Measurements from ENCODE around the gene SUMF1.

- no peak for TF ChIP-seq POLR2A (IDR thresholded peaks at IDR 0.05)
- TF ChIP-seq CTCF (IDR thresholded peaks at IDR 0.05): no peak
Observed at GRCh38 chr3:4332991-4333390, 134.1 kb downstream of the SUMF1 start.

Data from uterus (tissue), 2 donors.